NB4 (cell line): ENCODE data around the gene TIAM2.
A peak's percentile ranks its signal among the peaks of the same experiment; 100 is the strongest.

Experiments
- CTCF ChIP-seq: IDR thresholded peaks from one replicate; pipeline ENCODE4 v1.5.1; 2012; ENCODE audit warnings: low read depth, low read length
- MAX ChIP-seq: IDR thresholded peaks from 2 replicates; pipeline ENCODE4 v1.6.1; 2011; ENCODE audit warnings: low read depth, low read length
- MYC ChIP-seq: IDR thresholded peaks from 2 replicates; pipeline ENCODE4 v1.6.1; 2011; ENCODE audit warnings: low read depth, low read length
- POLR2A ChIP-seq: IDR thresholded peaks from 2 replicates; pipeline ENCODE4 v1.6.1; 2011; ENCODE audit warnings: mild to moderate bottlenecking; ENCODE audit not compliant: insufficient read length; ENCODE audit errors: extremely low read depth

- TF ChIP-seq CTCF (peak; percentile 50), POLR2A (no peak), MAX (no peak), MYC (no peak)
These were observed 179.6 kb downstream of the TIAM2 start for GRCh38 chr6:155174576-155175211.
